Caco-2 (cell line): Measurements from ENCODE around the gene RGS2. TPM values are rescaled to one million over a fixed set of nuclear protein-coding genes. Genes with fewer than 3 reads are reported as not detected.

ENCODE experiments used
- BruUV-seq: library from RNA; stranded (reverse); fragments of 400-500 nt; replicated peaks from 2 replicates; lab custom pipeline; 2021; lab: Mats Ljungman, UMichigan
- CTCF ChIA-PET: fragments of 300-600 bp; sonication (Branson Sonifier 250); formaldehyde crosslinking; loops from one replicate; lab custom pipeline; 2022; ENCODE audit warnings: antibody characterized with exemption; lab: Charles Lee
- POLR2A ChIA-PET: fragments of 300-600 bp; sonication (Branson Sonifier 250); formaldehyde crosslinking; loops from one replicate; lab custom pipeline; 2022; ENCODE audit warnings: antibody characterized with exemption; lab: Charles Lee
- DNase-seq, 2 experiments: peaks; one replicate each; pipeline versions ENCODE4 v3.0.0 to v3.0.0-alpha.2; 2020 to 2022
- H3K27me3 ChIP-seq: replicated peaks from 2 replicates; pipeline ENCODE4 v1.6.0; 2011; ENCODE audit warnings: low read length; ENCODE audit not compliant: control insufficient read depth, insufficient read depth
- H3K36me3 ChIP-seq: 2 replicates; pipeline ENCODE4 v1.5.1; 2011; ENCODE audit warnings: low read length; ENCODE audit not compliant: control insufficient read depth, insufficient read depth
- H3K4me1 ChIP-seq: fragments of 250-450 bp; sonication (Bioruptor Pico); 2 replicates; pipeline ENCODE4 v1.5.1; 2020; ENCODE audit warnings: mild to moderate bottlenecking
- H3K4me3 ChIP-seq: 2 replicates; pipeline ENCODE4 v1.5.1; 2011; ENCODE audit warnings: low read depth, mild to moderate bottlenecking, control low read depth, low read length
- H3K9me3 ChIP-seq: fragments of 250-450 bp; sonication (Bioruptor Pico); 2 replicates; pipeline ENCODE4 v1.5.1; 2020; ENCODE audit warnings: mild to moderate bottlenecking, moderate library complexity
- H3K27ac Mint-ChIP-seq: one replicate; pipeline ENCODE4 v1.8.0; 2022; ENCODE audit warnings: mixed read lengths; ENCODE audit not compliant: unreplicated experiment
- H3K27me3 Mint-ChIP-seq: one replicate; pipeline ENCODE4 v1.8.0; 2022; ENCODE audit warnings: mixed read lengths; ENCODE audit not compliant: insufficient read depth, unreplicated experiment
- H3K36me3 Mint-ChIP-seq: one replicate; pipeline ENCODE4 v1.8.0; 2022; ENCODE audit warnings: mild to moderate bottlenecking, mixed read lengths; ENCODE audit not compliant: insufficient read depth, unreplicated experiment
- H3K4me1 Mint-ChIP-seq: one replicate; pipeline ENCODE4 v1.8.0; 2022; ENCODE audit warnings: low read depth, mixed read lengths; ENCODE audit not compliant: unreplicated experiment
- H3K4me3 Mint-ChIP-seq: one replicate; pipeline ENCODE4 v1.8.0; 2022; ENCODE audit warnings: mild to moderate bottlenecking, moderate library complexity, mixed read lengths; ENCODE audit not compliant: unreplicated experiment
- H3K9me3 Mint-ChIP-seq: one replicate; pipeline ENCODE4 v1.8.0; 2022; ENCODE audit warnings: mixed read lengths; ENCODE audit not compliant: unreplicated experiment
- CTCF ChIP-seq, 2 experiments: fragments of 200-600 bp in 1 of 2; IDR thresholded peaks; 1 replicate in 1 of 2; 2 replicates in 1 of 2; pipeline versions ENCODE4 v1.5.1 to v1.8.0; 2011 to 2022; ENCODE audit warnings: antibody characterized with exemption in 1 of 2, control low read depth in 1 of 2, inconsistent platforms in 1 of 2, low read depth in 1 of 2, low read length in 1 of 2, mild to moderate bottlenecking in 1 of 2, moderate library complexity in 1 of 2; ENCODE audit not compliant: insufficient read depth in 1 of 2, severe bottlenecking in 1 of 2, unreplicated experiment in 1 of 2
- intact Hi-C: fragments of 100-400 bp; cut with micrococcal nuclease; formaldehyde crosslinking; loops from one replicate; pipeline ENCODE4 v1.10.0; 2022; ENCODE audit not compliant: unreplicated experiment
- total RNA-seq: library from RNA; stranded (reverse); gene quantifications from 2 replicates; pipeline ENCODE4 v1.2.3, GENCODE V29; 2022

RGS2 gene
- total RNA-seq, 1 experiment from 2014 or later, result 5.1 TPM

DNA sequence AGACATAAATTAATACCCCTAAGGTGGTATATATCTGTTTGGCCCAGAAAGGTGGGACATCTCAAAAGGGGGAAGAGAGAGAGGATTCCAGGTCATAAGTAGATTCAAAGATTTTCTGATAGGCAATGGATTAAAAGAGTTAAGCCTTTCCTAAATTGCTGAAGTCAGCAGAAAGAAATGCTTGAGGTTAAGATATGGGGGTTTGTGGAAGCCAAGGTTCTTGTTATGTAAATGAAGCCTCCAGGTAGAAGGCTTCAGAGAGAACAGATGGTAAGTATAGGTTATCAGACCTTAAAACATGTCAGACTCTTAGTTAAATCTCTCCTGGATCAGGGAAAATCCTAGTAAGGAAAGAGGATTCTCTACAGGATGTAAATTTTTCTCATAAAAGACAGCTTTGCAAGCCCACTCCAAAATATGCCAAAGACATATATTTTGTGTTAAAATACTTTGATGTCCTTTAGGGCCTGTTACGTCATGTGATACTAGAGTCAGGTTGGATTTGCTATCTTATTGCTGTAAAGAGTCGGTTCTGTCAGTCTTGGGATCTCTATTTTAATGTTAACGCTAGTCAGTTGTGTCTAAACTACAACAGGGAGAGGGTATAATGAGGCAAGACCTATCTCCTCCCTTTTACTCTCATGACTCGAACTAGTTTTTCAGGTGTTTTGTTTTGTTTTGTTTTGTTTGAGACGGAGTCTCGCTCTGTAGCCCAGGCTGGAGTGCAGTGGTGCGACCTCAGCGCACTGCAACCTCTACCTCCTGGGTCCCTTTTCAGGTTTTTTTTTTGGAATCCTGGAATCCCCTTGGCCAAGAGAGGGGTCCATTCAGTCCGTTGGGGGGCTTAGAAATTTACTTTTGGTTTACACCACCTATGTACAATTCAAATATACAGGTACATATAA is 30.6 kb downstream of the RGS2 start:
- Histone ChIP-seq H3K36me3 (no peaks in the 10 kb centered on the region), H3K27me3 (no peaks in the 10 kb centered on the region), H3K9me3 (no peaks in the 10 kb centered on the region), H3K4me1 (0 out of 2 replicates have a peak, but pooled peaks cover 7% of the 10 kb centered on the region), H3K4me3 (no peak overlapping the region)
- Mint-ChIP-seq H3K4me1 (no peaks in the 10 kb centered on the region), H3K27me3 (peaks cover 3% of the 10 kb centered on the region), H3K9me3 (no peaks in the 10 kb centered on the region), H3K4me3 (no peak overlapping the region), H3K36me3 (no peaks in the 10 kb centered on the region), H3K27ac (no peak overlapping the region)
- DNase-seq, result no peak
- intact Hi-C loops, result no loop called here
- ChIA-PET POLR2A (no interaction called here), CTCF (no interaction called here)
- no TSS peak for BruUV-seq
- no peak for TF ChIP-seq CTCF (IDR thresholded peaks at IDR 0.05; ENCODE audit: insufficient read depth in 1 of 2, low read depth in 1 of 2, low read length in 1 of 2, severe bottlenecking in 1 of 2, unreplicated experiment in 1 of 2)

GRCh38 chr1:192844360-192844759 is 35.5 kb downstream of the RGS2 start:
- Mint-ChIP-seq H3K4me1 (no peaks in the 10 kb centered on the region), H3K36me3 (no peaks in the 10 kb centered on the region), H3K4me3 (no peak overlapping the region), H3K9me3 (no peaks in the 10 kb centered on the region), H3K27ac (no peak overlapping the region), H3K27me3 (peaks cover 3% of the 10 kb centered on the region)
- no peaks in the 10 kb centered on the region for H3K4me1 ChIP-seq
- H3K36me3 ChIP-seq, result no peaks in the 10 kb centered on the region
- no peaks in the 10 kb centered on the region for H3K9me3 ChIP-seq
- no peak overlapping the region for H3K4me3 ChIP-seq
- CTCF ChIA-PET, result no interaction called here
- TF ChIP-seq CTCF (IDR thresholded peaks at IDR 0.05; ENCODE audit: insufficient read depth in 1 of 2, low read depth in 1 of 2, low read length in 1 of 2, severe bottlenecking in 1 of 2, unreplicated experiment in 1 of 2), result no peak
- no TSS peak for BruUV-seq
- no peaks in the 10 kb centered on the region for H3K27me3 ChIP-seq
- intact Hi-C loops, result no loop called here
- POLR2A ChIA-PET, result no interaction called here
- no peak for DNase-seq

DNA sequence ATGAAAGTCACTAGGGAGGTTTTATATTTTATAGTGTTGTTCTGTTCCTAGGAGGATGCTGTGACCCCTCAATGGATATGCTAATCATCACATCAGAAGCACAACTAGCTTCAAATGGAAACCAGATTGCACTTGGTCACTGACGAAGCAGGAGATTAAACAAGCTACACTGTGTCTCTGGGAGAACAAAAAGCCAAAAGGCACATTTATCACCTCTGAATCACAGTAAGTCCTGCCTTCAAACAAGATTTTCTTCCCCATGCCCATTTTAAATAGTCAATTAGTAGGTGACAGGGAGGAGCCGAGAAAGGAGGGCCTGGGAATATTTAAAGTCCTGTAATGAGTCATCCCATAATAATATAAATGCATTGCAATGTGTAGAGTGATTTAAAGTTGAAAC is 38.1 kb downstream of the RGS2 start:
- DNase-seq, result no peak
- TF ChIP-seq CTCF (IDR thresholded peaks at IDR 0.05; ENCODE audit: insufficient read depth in 1 of 2, low read depth in 1 of 2, low read length in 1 of 2, severe bottlenecking in 1 of 2, unreplicated experiment in 1 of 2), result no peak
- H3K9me3 ChIP-seq, result no peaks in the 10 kb centered on the region
- H3K36me3 ChIP-seq, result no peaks in the 10 kb centered on the region
- ChIA-PET POLR2A (no interaction called here), CTCF (no interaction called here)
- intact Hi-C loops, result no loop called here
- H3K4me3 ChIP-seq, result no peak overlapping the region
- Mint-ChIP-seq H3K4me1 (peaks cover 21% of the 10 kb centered on the region), H3K36me3 (no peaks in the 10 kb centered on the region), H3K4me3 (no peak overlapping the region), H3K27me3 (peaks cover 3% of the 10 kb centered on the region), H3K27ac (no peak overlapping the region), H3K9me3 (no peaks in the 10 kb centered on the region)
- no TSS peak for BruUV-seq
- no peaks in the 10 kb centered on the region for H3K27me3 ChIP-seq
- peaks cover 15% of the 10 kb centered on the region for H3K4me1 ChIP-seq
